Body of pancreas (tissue), 4 donors: Measurements from ENCODE around the gene SLAMF9. TPM values are rescaled to one million over a fixed set of nuclear protein-coding genes. Genes with fewer than 3 reads are reported as not detected.

Source experiments
- ATAC-seq: fragments of 150-250 bp; one replicate; pipeline ENCODE4 v1.9.1; 2016
- DNase-seq, 4 donors: peaks; one replicate each; pipeline ENCODE4 v3.0.0-alpha.2; 2019
- H3K27ac ChIP-seq, 4 donors: fragments of 200-600 bp; sonication (generic); 1 replicate in 3 of 4; 2 replicates in 1 of 4; pipeline versions ENCODE4 v1.5.1 to v1.6.1; 2016 to 2019; ENCODE audit warnings: mild to moderate bottlenecking in 1 of 4, mixed read lengths in 1 of 4, moderate library complexity in 1 of 4
- H3K27me3 ChIP-seq, 2 donors: fragments of 200-600 bp; sonication (generic); one replicate each; pipeline ENCODE4 v1.6.0; 2016; ENCODE audit warnings: mild to moderate bottlenecking in 1 of 2
- H3K36me3 ChIP-seq, 2 donors: fragments of 200-600 bp; sonication (generic); replicated peaks in 1 of 2; 2 replicates each; pipeline ENCODE4 v1.5.1; 2016; ENCODE audit warnings: low read depth in 2 of 2; ENCODE audit not compliant: insufficient read depth in 1 of 2
- H3K4me1 ChIP-seq: fragments of 200-600 bp; sonication (generic); one replicate; pipeline ENCODE4 v1.6.0; 2016
- H3K4me3 ChIP-seq, 2 donors: fragments of 200-600 bp; sonication (generic); 1 replicate in 1 of 2; 2 replicates in 1 of 2; pipeline ENCODE4 v1.5.1; 2016 to 2019
- H3K9me3 ChIP-seq, 3 donors: fragments of 200-600 bp; sonication (generic); 1 replicate in 2 of 3; 2 replicates in 1 of 3; pipeline ENCODE4 v1.5.1; 2016
- CTCF ChIP-seq, 7 experiments: fragments of 450-650 bp in 4 of 7; fragments of 200-600 bp in 3 of 7; sonication (generic) in 3 of 7; IDR thresholded peaks; one replicate each; pipeline ENCODE4 v1.5.1; 2016 to 2019; ENCODE audit warnings: antibody characterized with exemption in 7 of 7
- POLR2A ChIP-seq, 3 donors: fragments of 450-650 bp; IDR thresholded peaks; one replicate each; pipeline ENCODE4 v1.6.1; 2016; ENCODE audit warnings: antibody characterized with exemption in 3 of 3, mild to moderate bottlenecking in 2 of 3
- WGBS, 2 donors: methylation state at CpG; one replicate each; pipeline ENCODE4 v1.1.5; 2017; 5-methylcytosine and 5-hydroxymethylcytosine counted together
- intact Hi-C: fragments of 100-400 bp; cut with DNase I; formaldehyde crosslinking; loops from one replicate; pipeline ENCODE4 v1.15.1; 2023
- total RNA-seq, 2 donors: library from RNA; depleted of rRNA; stranded (reverse); fragments of >200 nt; gene quantifications; one replicate each; pipeline ENCODE4 v1.1.0, GENCODE V29; 2016

SLAMF9 gene
- total RNA-seq, 2 donors from 2014 or later = not detected

GRCh38 chr1:159930216-159930615 lies 23.8 kb downstream of the SLAMF9 start:
- no peak overlapping the region for H3K4me3 ChIP-seq
- WGBS, 2 donors = 90 to 95% methylated on average over 7 to 11 of the region's 11 CpGs
- H3K4me1 ChIP-seq = peaks cover 35% of the 10 kb centered on the region
- no peaks in the 10 kb centered on the region for H3K36me3 ChIP-seq
- DNase-seq = no peak
- intact Hi-C loops = no loop called here
- H3K27me3 ChIP-seq = no peaks in the 10 kb centered on the region
- H3K9me3 ChIP-seq = no peaks in the 10 kb centered on the region
- no peak for TF ChIP-seq CTCF (IDR thresholded peaks at IDR 0.05)
- TF ChIP-seq POLR2A (IDR thresholded peaks at IDR 0.05) = no peak
- no peak for ATAC-seq
- H3K27ac ChIP-seq = peak overlapping the region in 1 of 4 donors; percentile 73

GRCh38 chr1:159929155-159930051 lies 24.6 kb downstream of the SLAMF9 start:
- peak; percentile 61 for ATAC-seq
- no peaks in the 10 kb centered on the region for H3K9me3 ChIP-seq
- H3K27me3 ChIP-seq = no peaks in the 10 kb centered on the region
- H3K27ac ChIP-seq = peak overlapping the region; percentile 65 to 78 (median 75)
- intact Hi-C loops = no loop called here
- WGBS, 2 donors = 42 to 69% methylated on average over 25 to 46 of the region's 48 CpGs
- H3K4me3 ChIP-seq = no peak overlapping the region
- TF ChIP-seq POLR2A (IDR thresholded peaks at IDR 0.05) (peak; percentile 51 to 56 (median 54)), CTCF (IDR thresholded peaks at IDR 0.05) (peak in 4 of 7 experiments; percentile 29 to 34 (median 32))
- H3K4me1 ChIP-seq = peaks cover 35% of the 10 kb centered on the region
- H3K36me3 ChIP-seq = no peaks in the 10 kb centered on the region
- DNase-seq = peak; percentile 86 to 94 (median 93)

DNA sequence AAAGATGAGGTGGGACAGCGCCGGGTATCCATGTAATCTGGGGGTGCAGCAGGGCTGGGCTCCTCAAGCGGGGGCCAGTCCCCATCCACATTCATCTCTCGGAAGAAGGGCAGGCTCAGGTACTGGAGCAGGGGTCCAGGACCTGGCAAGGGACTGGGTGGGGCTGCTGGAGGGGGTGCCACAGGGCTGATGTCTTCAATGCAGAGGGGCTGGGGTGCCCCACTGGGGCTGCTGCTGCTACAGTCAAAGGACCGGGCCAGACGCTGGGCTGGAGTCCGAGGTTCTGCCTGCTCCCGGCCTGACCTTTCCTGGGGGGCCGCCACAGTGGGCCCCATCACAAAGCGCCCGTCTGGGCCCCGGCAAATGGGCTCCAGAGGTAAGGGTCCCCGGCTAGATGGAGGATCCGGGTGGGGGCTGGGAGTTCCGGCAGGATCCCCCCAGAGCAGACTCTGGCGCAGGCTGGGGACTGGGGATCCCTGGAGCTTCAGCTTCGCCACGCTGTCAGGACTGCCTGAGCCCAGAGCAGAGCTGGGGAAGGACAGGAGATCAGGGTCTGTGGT lies 25.5 kb downstream of the SLAMF9 start:
- H3K4me3 ChIP-seq = no peak overlapping the region
- intact Hi-C loops = no loop called here
- 78 to 84% methylated on average over 10 to 18 of the region's 18 CpGs for WGBS, 2 donors

DNA sequence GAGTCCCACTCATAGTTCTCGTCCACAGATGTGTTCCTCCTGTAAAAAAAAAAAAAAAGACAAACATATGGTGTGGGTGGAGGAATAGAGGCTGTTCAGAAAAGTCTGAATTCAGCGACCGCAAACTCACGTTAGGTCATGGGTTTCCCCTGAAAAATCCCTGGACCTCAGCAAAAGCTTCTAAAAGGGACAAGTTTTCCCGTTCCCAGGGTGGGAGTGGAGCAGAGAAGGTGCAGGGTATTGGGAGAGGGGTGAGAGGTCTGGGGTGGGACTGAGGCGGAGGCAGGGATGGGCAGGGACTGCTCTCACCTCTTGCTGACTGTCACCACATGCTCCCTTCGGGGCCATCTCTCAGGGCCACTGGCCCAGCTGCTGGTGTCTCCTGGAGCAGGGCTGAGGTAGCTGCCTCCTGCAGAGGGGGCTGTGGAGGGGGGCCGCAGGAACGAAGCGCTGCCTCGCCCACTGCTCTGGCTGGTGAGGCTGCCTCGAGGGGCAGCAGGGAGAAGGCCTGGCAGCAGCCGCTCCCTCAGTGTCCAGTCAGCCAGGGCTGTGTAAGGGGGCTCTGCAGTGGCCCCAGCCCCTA lies 26.1 kb downstream of the SLAMF9 start:
- intact Hi-C loops = no loop called here
- TF ChIP-seq CTCF (IDR thresholded peaks at IDR 0.05) (no peak), POLR2A (IDR thresholded peaks at IDR 0.05) (no peak)
- ATAC-seq (no peak), DNase-seq (no peak)
- Histone ChIP-seq H3K9me3 (no peaks in the 10 kb centered on the region), H3K27me3 (no peaks in the 10 kb centered on the region), H3K4me1 (peaks cover 47% of the 10 kb centered on the region), H3K4me3 (no peak overlapping the region), H3K27ac (no peak overlapping the region), H3K36me3 (no peaks in the 10 kb centered on the region)
- 75 to 89% methylated on average over 6 to 10 of the region's 13 CpGs for WGBS, 2 donors

More for the DNA sequence above, 25.5 kb downstream of the SLAMF9 start:
- DNase-seq (no peak), ATAC-seq (no peak)
- TF ChIP-seq CTCF (IDR thresholded peaks at IDR 0.05) (no peak), POLR2A (IDR thresholded peaks at IDR 0.05) (no peak)
- H3K4me1 ChIP-seq = peaks cover 41% of the 10 kb centered on the region
- peak overlapping the region; percentile 65 to 78 (median 75) for H3K27ac ChIP-seq
- no peaks in the 10 kb centered on the region for H3K9me3 ChIP-seq
- no peaks in the 10 kb centered on the region for H3K27me3 ChIP-seq
- no peaks in the 10 kb centered on the region for H3K36me3 ChIP-seq
